DOHH2 (cell line): ENCODE data around the gene LDLRAD4.
A peak's percentile ranks its signal among the peaks of the same experiment; 100 is the strongest.

Source experiments
- H3F3A ChIP-seq: fragments of 200-600 bp; sonication (generic), shearing (Covaris generic); 2 replicates; pipeline ENCODE4 v1.6.0; 2016; ENCODE audit warnings: antibody characterized with exemption, mild to moderate bottlenecking; ENCODE audit not compliant: control insufficient read depth, insufficient read depth
- H3K27ac ChIP-seq: fragments of 200-600 bp; sonication (generic); 2 replicates; pipeline ENCODE4 v1.5.1; 2014; ENCODE audit warnings: low read depth, mild to moderate bottlenecking, low read length, moderate library complexity
- H3K27me3 ChIP-seq: fragments of 200-600 bp; sonication (generic); 2 replicates; pipeline ENCODE4 v1.6.1; 2014; ENCODE audit warnings: mild to moderate bottlenecking, low read length, mixed read lengths; ENCODE audit not compliant: control insufficient read depth
- H3K36me3 ChIP-seq: fragments of 200-600 bp; sonication (generic); 2 replicates; pipeline ENCODE4 v1.6.1; 2014; ENCODE audit warnings: mild to moderate bottlenecking, low read length, moderate library complexity, mixed read lengths; ENCODE audit not compliant: control insufficient read depth
- H3K4me1 ChIP-seq: fragments of 200-600 bp; sonication (generic); 2 replicates; pipeline ENCODE4 v1.6.1; 2014; ENCODE audit warnings: mild to moderate bottlenecking, low read length, mixed read lengths; ENCODE audit not compliant: control insufficient read depth
- H3K4me2 ChIP-seq: fragments of 200-600 bp; sonication (generic); 2 replicates; pipeline ENCODE4 v1.6.0; 2014; ENCODE audit warnings: mild to moderate bottlenecking, low read length, moderate library complexity
- H3K4me3 ChIP-seq: fragments of 200-600 bp; sonication (generic); 2 replicates; pipeline ENCODE4 v1.5.1; 2014; ENCODE audit warnings: mild to moderate bottlenecking, low read length, mixed read lengths
- H3K79me2 ChIP-seq: fragments of 200-600 bp; sonication (generic); 2 replicates; pipeline ENCODE4 v1.6.1; 2014; ENCODE audit warnings: mild to moderate bottlenecking, low read length, mixed read lengths; ENCODE audit not compliant: control insufficient read depth
- H3K9me2 ChIP-seq: fragments of 200-600 bp; sonication (generic); replicated peaks from 2 replicates; pipeline ENCODE4 v1.6.1; 2014; ENCODE audit warnings: mild to moderate bottlenecking, low read length, mixed read lengths; ENCODE audit not compliant: control insufficient read depth
- H3K9me3 ChIP-seq: fragments of 200-600 bp; sonication (generic); 2 replicates; pipeline ENCODE4 v1.6.1; 2014; ENCODE audit warnings: antibody characterized with exemption, low read length, mixed read lengths; ENCODE audit not compliant: control insufficient read depth, insufficient read depth
- H4K20me1 ChIP-seq: fragments of 200-600 bp; sonication (generic); 2 replicates; pipeline ENCODE4 v1.6.0; 2014; ENCODE audit warnings: low read depth, mild to moderate bottlenecking, antibody characterized with exemption, low read length, moderate library complexity; ENCODE audit not compliant: control insufficient read depth, insufficient read depth
- EZH2phosphoT487 ChIP-seq: fragments of 200-600 bp; sonication (generic); IDR thresholded peaks from 2 replicates; pipeline ENCODE4 v1.6.1; 2017; ENCODE audit warnings: borderline replicate concordance, mild to moderate bottlenecking, antibody characterized with exemption, low read length, moderate library complexity, mixed read lengths
- TF ChIP-seq, protein P1 (sequence below): fragments of 200-600 bp; sonication (generic); IDR thresholded peaks from one replicate; pipeline ENCODE4 v1.5.1; 2014; ENCODE audit warnings: antibody characterized with exemption, mild to moderate bottlenecking, low read depth, low read length; ENCODE audit not compliant: poor library complexity, severe bottlenecking

The LDLRAD4 gene

DNA sequence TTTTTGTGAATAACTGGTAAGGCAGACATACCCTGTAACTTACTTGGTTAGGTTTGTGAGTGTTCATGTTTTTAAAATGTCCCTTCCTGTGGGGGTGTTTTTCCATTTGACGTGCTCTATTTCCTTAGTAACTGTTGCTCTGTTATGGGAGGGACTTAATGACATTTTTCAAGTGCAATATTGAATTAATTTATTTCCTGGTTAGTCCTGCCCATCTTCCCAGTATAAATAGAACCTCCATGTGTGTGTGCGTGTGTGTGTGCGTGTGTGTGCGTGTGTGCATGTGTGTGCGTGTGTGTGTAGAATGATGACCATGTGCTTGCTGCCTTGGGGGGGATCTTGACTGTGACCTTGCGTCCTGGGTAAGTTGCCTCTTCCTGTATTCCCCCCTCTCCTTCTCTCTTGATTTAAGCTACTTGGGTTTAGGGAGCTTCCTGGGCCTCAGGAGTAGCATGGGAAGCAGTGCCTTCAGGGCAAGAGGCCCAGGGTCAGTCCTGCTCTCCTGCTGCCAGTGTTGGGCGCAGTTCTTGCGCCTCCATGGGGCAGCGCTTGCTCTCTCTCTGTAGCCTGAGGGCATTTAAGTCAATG is 163.9 kb downstream of the LDLRAD4 start:
- no peaks in the 10 kb centered on the region for H3K36me3 ChIP-seq
- H3K9me2 ChIP-seq = no peaks in the 10 kb centered on the region
- no peaks in the 10 kb centered on the region for H3K27me3 ChIP-seq
- peak overlapping the region; percentile 53 for H3K4me3 ChIP-seq
- H3K4me2 ChIP-seq = peak overlapping the region; percentile 66
- H3K27ac ChIP-seq = peak overlapping the region; percentile 41
- TF ChIP-seq EZH2phosphoT487 = no peak
- TF ChIP-seq, protein P1, sequence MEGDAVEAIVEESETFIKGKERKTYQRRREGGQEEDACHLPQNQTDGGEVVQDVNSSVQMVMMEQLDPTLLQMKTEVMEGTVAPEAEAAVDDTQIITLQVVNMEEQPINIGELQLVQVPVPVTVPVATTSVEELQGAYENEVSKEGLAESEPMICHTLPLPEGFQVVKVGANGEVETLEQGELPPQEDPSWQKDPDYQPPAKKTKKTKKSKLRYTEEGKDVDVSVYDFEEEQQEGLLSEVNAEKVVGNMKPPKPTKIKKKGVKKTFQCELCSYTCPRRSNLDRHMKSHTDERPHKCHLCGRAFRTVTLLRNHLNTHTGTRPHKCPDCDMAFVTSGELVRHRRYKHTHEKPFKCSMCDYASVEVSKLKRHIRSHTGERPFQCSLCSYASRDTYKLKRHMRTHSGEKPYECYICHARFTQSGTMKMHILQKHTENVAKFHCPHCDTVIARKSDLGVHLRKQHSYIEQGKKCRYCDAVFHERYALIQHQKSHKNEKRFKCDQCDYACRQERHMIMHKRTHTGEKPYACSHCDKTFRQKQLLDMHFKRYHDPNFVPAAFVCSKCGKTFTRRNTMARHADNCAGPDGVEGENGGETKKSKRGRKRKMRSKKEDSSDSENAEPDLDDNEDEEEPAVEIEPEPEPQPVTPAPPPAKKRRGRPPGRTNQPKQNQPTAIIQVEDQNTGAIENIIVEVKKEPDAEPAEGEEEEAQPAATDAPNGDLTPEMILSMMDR = no peak
- peaks cover 19% of the 10 kb centered on the region for H3K4me1 ChIP-seq
- H3K9me3 ChIP-seq = no peaks in the 10 kb centered on the region
- H3F3A ChIP-seq = no peaks in the 10 kb centered on the region
- no peaks in the 10 kb centered on the region for H3K79me2 ChIP-seq
- no peaks in the 10 kb centered on the region for H4K20me1 ChIP-seq

DNA sequence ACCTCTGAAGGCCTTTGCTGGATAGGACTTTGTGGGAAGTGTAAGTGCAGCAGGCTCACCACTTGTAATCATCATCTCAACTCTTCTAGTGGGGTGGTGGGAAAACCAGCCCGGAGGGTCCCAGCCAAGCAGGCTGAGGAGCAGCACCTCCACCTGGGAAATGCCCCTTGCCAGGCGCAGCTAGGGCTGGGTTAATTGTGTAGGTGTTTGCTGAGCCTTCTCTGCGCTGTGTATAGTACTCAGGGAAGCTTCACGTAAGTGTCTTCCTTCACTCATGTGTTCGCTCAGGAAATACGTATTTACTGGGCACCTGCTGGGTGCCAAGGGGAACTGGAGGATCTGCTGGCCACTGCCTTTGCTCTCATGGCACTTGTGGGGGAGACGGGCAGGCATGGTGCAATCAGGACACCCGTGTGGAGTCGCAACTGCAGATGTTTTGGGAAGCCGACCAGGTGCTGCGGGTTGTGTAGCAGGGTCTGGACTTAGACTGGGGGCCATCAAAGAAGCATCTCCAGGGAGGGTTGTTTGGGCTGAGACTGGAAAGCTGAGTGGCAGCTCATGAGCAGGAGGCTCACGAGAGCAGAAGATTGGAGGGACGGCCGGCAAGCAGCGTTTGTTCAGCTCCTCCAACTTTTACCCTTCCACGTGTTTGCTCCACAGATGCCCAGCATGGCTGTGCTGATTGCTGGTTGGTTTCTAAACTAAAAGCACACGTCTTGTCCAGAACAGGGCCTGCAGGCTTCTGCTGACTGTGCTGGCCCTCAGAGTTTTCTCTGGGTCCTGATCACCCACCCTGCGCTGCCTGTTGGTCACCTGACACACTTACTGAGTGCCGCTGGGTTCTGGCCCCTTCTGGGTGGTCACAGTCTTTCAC is 164.6 kb downstream of the LDLRAD4 start:
- H3K9me2 ChIP-seq = no peaks in the 10 kb centered on the region

DNA sequence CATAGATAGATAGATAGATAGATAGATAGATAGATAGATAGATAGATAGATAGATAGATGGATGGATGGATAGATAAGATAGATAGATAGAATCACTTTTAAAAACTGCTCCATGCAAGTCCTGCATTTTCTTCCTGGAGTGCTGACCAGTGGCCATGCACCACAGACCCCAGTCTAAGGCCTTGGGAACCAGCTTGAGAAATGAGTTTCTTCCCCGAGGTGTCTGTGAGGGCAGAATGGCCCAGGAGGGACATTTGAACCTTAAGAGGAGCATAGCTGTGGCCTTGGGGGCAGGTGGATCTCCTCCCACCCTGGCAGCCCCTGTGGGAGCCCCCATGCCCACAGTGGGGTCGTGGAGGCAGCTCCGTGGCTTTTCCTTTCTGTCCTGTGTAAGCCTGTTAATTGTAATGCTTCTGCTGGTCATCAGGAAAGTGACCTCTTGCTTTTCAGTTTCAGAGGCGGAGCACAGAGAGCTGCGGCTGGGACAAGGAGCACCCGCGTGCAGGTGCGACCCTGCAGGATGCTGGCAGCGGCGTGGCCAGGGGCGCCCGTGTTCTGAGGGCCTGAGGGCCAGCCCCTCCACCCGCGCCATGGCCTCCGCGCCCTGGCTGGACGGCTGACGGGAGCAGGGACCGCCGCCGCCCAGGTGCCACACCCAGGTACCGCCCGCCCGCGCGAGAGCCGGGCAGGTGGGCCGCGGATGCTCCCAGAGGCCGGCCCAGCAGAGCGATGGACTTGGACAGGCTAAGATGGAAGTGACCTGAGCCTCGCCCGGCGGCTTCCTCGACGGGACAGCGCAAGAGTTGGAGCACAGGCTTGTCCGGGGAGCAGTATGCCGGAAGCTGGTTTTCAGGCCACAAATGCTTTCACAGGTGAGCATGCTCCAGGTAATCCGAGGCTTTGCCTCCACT is 168.6 kb downstream of the LDLRAD4 start:
- Histone ChIP-seq H3K4me2 (no peak overlapping the region), H3F3A (no peaks in the 10 kb centered on the region), H3K79me2 (no peaks in the 10 kb centered on the region), H3K4me1 (peaks cover 7% of the 10 kb centered on the region), H3K4me3 (no peak overlapping the region), H3K27ac (no peak overlapping the region), H3K9me3 (no peaks in the 10 kb centered on the region), H3K9me2 (no peaks in the 10 kb centered on the region), H3K27me3 (0 out of 2 replicates have a peak, but pooled peaks cover under 1% of the 10 kb centered on the region), H4K20me1 (no peaks in the 10 kb centered on the region), H3K36me3 (no peaks in the 10 kb centered on the region)
- TF ChIP-seq, protein P1 = no peak
- no peak for TF ChIP-seq EZH2phosphoT487

More for the DNA sequence above, 164.6 kb downstream of the LDLRAD4 start:
- H3K36me3 ChIP-seq = no peaks in the 10 kb centered on the region
- TF ChIP-seq, protein P1 = no peak
- no peak for TF ChIP-seq EZH2phosphoT487
- no peak overlapping the region for H3K4me3 ChIP-seq
- H3K79me2 ChIP-seq = no peaks in the 10 kb centered on the region
- H4K20me1 ChIP-seq = no peaks in the 10 kb centered on the region
- no peaks in the 10 kb centered on the region for H3F3A ChIP-seq
- peaks cover 19% of the 10 kb centered on the region for H3K4me1 ChIP-seq
- no peak overlapping the region for H3K27ac ChIP-seq
- no peaks in the 10 kb centered on the region for H3K9me3 ChIP-seq
- H3K27me3 ChIP-seq = no peaks in the 10 kb centered on the region
- H3K4me2 ChIP-seq = 0 out of 2 replicates have a peak overlapping the region, but pooled peaks have one; percentile 66
